ENCODE measurements around the gene COPS4. TPM values are rescaled to one million over a fixed set of nuclear protein-coding genes. Genes with fewer than 3 reads are reported as not detected.

Gene COPS4
- total and polyA plus RNA-seq, 11 donors = 13.0 to 67.2 (median 54.5) TPM

DNA sequence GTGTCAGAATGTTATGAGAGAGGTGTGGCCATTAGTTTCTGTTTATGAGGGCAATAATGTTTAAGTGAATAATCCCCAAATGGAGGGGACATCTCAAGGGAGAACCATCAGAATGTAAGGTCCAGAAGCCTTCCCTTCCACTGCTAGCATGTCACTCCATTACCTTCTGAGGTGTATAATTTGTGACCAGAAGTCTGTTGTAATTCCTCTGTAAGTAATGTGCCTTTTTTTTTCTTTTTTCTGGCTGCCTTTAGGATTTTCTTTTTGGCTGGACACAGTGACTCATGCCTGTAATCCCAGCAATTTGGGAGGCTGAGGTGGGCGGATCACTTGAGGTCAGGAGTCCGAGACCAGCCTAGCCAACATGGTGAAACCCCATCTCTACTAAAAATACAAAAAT lies 10.8 kb upstream of the COPS4 start:
- DNase-seq (no peak), ATAC-seq (no peak)
- no peaks in the 10 kb centered on the region for H3K27me3 ChIP-seq
- no peak overlapping the region for H3K27ac ChIP-seq
- intact Hi-C loops (cut with DNase I) = no loop called here
- no peaks in the 10 kb centered on the region for H3K36me3 ChIP-seq
- WGBS, 4 donors = 66 to 73% (median 71%) methylated on average over 2 of the region's 2 CpGs
- H3K4me1 ChIP-seq = peaks cover 0 to 7% (median 0%) of the 10 kb centered on the region in 12 donors
- TF ChIP-seq POLR2A (IDR thresholded peaks at IDR 0.05) = no peak
- TF ChIP-seq, protein P1, sequence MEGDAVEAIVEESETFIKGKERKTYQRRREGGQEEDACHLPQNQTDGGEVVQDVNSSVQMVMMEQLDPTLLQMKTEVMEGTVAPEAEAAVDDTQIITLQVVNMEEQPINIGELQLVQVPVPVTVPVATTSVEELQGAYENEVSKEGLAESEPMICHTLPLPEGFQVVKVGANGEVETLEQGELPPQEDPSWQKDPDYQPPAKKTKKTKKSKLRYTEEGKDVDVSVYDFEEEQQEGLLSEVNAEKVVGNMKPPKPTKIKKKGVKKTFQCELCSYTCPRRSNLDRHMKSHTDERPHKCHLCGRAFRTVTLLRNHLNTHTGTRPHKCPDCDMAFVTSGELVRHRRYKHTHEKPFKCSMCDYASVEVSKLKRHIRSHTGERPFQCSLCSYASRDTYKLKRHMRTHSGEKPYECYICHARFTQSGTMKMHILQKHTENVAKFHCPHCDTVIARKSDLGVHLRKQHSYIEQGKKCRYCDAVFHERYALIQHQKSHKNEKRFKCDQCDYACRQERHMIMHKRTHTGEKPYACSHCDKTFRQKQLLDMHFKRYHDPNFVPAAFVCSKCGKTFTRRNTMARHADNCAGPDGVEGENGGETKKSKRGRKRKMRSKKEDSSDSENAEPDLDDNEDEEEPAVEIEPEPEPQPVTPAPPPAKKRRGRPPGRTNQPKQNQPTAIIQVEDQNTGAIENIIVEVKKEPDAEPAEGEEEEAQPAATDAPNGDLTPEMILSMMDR (IDR thresholded peaks at IDR 0.05) = no peak
- no peak overlapping the region for H3K4me3 ChIP-seq
- H3K9me3 ChIP-seq = peaks cover 0 to 17% (median 3%) of the 10 kb centered on the region in 12 donors

DNA sequence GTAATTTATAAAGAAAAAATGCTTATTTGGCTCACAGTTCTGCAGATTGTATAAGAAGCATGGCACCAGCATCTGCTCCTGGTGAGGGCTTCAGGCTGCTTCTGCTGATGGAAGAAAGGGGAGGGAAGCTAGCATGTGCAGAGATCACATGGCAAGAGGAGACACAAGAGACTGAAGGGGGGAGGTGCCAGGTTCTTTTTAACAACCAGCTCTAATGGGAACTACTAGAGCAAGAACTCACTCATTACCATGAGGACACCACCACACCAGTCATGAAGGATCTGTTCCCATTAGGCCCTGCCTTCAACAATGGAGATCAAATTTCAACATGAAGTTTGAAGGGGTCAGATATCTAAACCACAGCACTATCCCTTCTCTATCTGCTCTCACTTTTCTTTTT lies 9.4 kb upstream of the COPS4 start:
- ATAC-seq = no peak
- TF ChIP-seq POLR2A (IDR thresholded peaks at IDR 0.05) = no peak
- TF ChIP-seq, protein P1 (IDR thresholded peaks at IDR 0.05) = no peak
- Histone ChIP-seq H3K9me3 (peaks cover 0 to 17% (median 3%) of the 10 kb centered on the region in 12 donors), H3K4me1 (peaks cover 0 to 7% (median 0%) of the 10 kb centered on the region in 12 donors), H3K4me3 (no peak overlapping the region), H3K27ac (no peak overlapping the region), H3K27me3 (no peaks in the 10 kb centered on the region), H3K36me3 (no peaks in the 10 kb centered on the region)
- intact Hi-C loops (cut with DNase I) = no loop called here
- no peak for DNase-seq

DNA sequence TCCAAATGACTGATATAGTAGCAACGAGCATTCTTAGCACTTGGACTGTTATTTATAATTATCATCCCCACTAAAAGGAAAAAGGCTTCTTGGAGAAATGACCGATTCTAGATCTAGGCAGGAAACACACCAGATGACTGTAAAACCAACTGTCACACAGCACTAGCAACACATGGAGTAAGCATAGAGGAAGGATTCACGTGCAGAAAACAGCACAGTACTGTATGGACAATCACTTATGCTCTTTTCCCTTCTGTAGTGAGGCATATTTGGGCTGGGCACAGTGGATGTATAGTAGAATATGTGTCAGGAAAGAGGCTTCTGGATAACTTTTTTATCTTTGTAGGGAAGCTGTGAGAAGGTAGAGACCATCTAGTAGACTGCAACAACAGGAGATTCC lies 6.0 kb upstream of the COPS4 start:
- no peaks in the 10 kb centered on the region for H3K27me3 ChIP-seq
- TF ChIP-seq POLR2A (IDR thresholded peaks at IDR 0.05) = no peak
- TF ChIP-seq, protein P1 (IDR thresholded peaks at IDR 0.05) = no peak
- 45 to 48% (median 46%) methylated on average over 3 of the region's 3 CpGs for WGBS, 4 donors
- DNase-seq (no peak), ATAC-seq (no peak)
- no peak overlapping the region for H3K4me3 ChIP-seq
- intact Hi-C loops (cut with DNase I) = no loop called here
- H3K4me1 ChIP-seq = no peaks in the 10 kb centered on the region
- peaks cover 0 to 17% (median 3%) of the 10 kb centered on the region in 12 donors for H3K9me3 ChIP-seq
- H3K27ac ChIP-seq = no peak overlapping the region
- H3K36me3 ChIP-seq = no peaks in the 10 kb centered on the region

DNA sequence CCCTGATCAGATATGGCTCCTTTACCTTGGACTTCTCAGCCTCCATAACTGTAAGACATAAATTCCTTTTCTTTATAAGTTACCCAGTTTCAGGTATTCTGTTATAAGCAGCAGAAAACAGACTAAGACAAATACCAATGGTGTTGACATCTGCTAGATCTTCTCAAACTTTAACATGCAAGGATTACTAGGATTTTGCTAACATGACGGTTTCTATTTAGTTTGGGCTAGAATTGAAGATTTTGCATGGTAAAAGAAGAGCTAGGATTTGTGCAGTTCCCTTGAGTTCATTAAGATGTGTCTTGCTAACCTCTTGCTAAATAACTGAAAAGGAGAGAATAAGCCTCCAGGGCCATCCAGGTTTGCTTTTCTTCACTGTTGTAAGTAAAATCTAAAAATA lies 5.3 kb upstream of the COPS4 start:
- no peak for ATAC-seq
- TF ChIP-seq, protein P1 (IDR thresholded peaks at IDR 0.05) = no peak
- TF ChIP-seq POLR2A (IDR thresholded peaks at IDR 0.05) = no peak
- Histone ChIP-seq H3K4me1 (no peaks in the 10 kb centered on the region), H3K9me3 (peaks cover 0 to 11% (median 3%) of the 10 kb centered on the region in 12 donors), H3K27me3 (no peaks in the 10 kb centered on the region), H3K27ac (no peak overlapping the region), H3K4me3 (no peak overlapping the region), H3K36me3 (no peaks in the 10 kb centered on the region)
- WGBS, 4 donors = 63 to 81% (median 66%) methylated on average over 1 of the region's 1 CpG
- DNase-seq = no peak
- intact Hi-C loops (cut with DNase I) = loop anchor here in 5 of 10 donors (5.0 to 10.0 kb wide), 6 partner anchors 127 to 745 kb away; partner anchors contain the start of genes SEC31A (in 3 of the 5), HNRNPD (in 2 of the 5), HELQ (in 1 of the 5) and MRPS18C (in 1 of the 5)

All from heart left ventricle (tissue), 16 donors.